ENCODE measurements around the gene CBFA2T3.

CBFA2T3 gene

DNA sequence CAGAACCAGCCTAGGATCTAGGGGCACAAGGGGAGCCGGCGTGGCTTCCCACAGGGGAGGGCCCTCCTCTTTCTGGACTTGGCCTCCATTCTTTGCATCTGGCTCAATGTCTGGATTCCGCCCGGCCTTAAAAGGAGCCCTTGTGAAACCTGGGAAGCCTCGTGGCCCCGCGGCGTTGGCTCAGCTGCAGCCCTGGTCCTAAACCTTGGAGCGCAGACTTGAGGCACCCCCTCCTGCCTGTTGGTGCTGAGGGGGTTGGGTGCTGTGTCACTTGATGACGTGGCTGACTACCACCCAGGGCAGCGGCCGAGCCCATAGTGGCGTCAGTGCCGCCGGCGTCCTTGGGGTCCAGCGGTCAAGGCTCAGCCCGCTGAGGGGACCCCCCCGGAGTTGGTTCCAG lies 115.6 kb downstream of the CBFA2T3 start:
- Histone ChIP-seq H3K4me2 (ENCODE audit: insufficient read depth, low read length) (no peak overlapping the region), H3K79me2 (ENCODE audit: insufficient read depth, low read length) (peaks cover 19% of the 10 kb centered on the region), H3K27me3 (ENCODE audit: insufficient read depth, low read length, poor library complexity) (no peaks in the 10 kb centered on the region), H3K4me1 (ENCODE audit: insufficient read depth, low read length) (peaks cover 15% of the 10 kb centered on the region), H3K9me3 (ENCODE audit: insufficient read depth, low read length, severe bottlenecking) (no peaks in the 10 kb centered on the region), H2AFZ (ENCODE audit: low read depth, low read length) (no peak overlapping the region), H3K27ac (ENCODE audit: low read length) (no peak overlapping the region), H3K36me3 (ENCODE audit: insufficient read depth, low read length) (peaks cover 39% of the 10 kb centered on the region), H3K9ac (ENCODE audit: low read depth, low read length) (no peak overlapping the region), H3K4me3 (ENCODE audit: low read depth in 1 of 2, low read length in 2 of 2) (no peak overlapping the region), H4K20me1 (ENCODE audit: insufficient read depth, low read length) (no peaks in the 10 kb centered on the region)
- ATAC-seq (ENCODE audit: insufficient read depth, low read depth) (no peak), DNase-seq (no peak)
- no peak for TF ChIP-seq EZH2 (IDR thresholded peaks at IDR 0.05; ENCODE audit: borderline replicate concordance, low read depth, low read length, severe bottlenecking)
- TF ChIP-seq, protein P1, sequence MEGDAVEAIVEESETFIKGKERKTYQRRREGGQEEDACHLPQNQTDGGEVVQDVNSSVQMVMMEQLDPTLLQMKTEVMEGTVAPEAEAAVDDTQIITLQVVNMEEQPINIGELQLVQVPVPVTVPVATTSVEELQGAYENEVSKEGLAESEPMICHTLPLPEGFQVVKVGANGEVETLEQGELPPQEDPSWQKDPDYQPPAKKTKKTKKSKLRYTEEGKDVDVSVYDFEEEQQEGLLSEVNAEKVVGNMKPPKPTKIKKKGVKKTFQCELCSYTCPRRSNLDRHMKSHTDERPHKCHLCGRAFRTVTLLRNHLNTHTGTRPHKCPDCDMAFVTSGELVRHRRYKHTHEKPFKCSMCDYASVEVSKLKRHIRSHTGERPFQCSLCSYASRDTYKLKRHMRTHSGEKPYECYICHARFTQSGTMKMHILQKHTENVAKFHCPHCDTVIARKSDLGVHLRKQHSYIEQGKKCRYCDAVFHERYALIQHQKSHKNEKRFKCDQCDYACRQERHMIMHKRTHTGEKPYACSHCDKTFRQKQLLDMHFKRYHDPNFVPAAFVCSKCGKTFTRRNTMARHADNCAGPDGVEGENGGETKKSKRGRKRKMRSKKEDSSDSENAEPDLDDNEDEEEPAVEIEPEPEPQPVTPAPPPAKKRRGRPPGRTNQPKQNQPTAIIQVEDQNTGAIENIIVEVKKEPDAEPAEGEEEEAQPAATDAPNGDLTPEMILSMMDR (IDR thresholded peaks at IDR 0.05; ENCODE audit: borderline replicate concordance, extremely low read depth, low read length, poor library complexity, severe bottlenecking) = no peak

DNA sequence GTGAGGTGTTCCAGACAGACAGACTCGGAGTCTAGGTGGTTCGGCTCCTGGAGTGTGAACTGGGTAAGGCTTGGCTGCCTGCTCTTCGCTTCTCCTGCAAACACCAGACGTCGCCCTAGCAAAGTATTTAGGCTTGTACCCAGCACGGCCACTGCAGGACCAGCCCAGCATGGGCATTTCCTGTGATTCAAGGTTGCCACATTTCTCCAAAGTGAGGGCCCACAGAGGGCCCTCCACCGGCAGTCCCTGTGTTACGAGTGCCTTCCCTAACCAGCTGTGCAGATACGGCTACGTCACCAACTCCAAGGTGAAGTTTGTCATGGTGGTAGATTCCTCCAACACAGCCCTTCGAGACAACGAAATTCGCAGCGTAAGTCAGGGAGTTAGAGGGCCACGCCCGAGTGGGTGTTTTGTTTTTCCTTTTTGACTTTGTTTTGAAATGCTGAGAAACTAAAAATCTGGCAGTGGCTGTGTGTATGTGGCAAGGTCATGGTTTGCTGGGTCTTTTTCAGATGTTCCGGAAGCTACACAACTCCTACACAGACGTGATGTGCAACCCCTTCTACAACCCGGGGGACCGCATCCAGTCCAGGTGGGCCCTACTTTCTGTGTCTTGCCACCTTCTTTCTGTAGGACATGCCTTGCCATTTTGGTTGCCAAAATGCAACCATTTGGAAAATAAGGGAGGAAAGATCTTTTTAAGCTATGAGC lies 117.5 kb downstream of the CBFA2T3 start:
- H3K9me3 ChIP-seq (ENCODE audit: insufficient read depth, low read length, severe bottlenecking) = no peaks in the 10 kb centered on the region
- no peak overlapping the region for H3K4me3 ChIP-seq (ENCODE audit: low read depth in 1 of 2, low read length in 2 of 2)
- peaks cover 24% of the 10 kb centered on the region for H3K79me2 ChIP-seq (ENCODE audit: insufficient read depth, low read length)
- H3K4me1 ChIP-seq (ENCODE audit: insufficient read depth, low read length) = peaks cover 24% of the 10 kb centered on the region
- peaks cover 2% of the 10 kb centered on the region; the same call in 1 of the 2 replicates for H4K20me1 ChIP-seq (ENCODE audit: insufficient read depth, low read length)
- no peak overlapping the region for H2AFZ ChIP-seq (ENCODE audit: low read depth, low read length)
- peaks cover 39% of the 10 kb centered on the region for H3K36me3 ChIP-seq (ENCODE audit: insufficient read depth, low read length)
- H3K27ac ChIP-seq (ENCODE audit: low read length) = no peak overlapping the region
- TF ChIP-seq, protein P1 (IDR thresholded peaks at IDR 0.05; ENCODE audit: borderline replicate concordance, extremely low read depth, low read length, poor library complexity, severe bottlenecking) = no peak
- no peak for TF ChIP-seq EZH2 (IDR thresholded peaks at IDR 0.05; ENCODE audit: borderline replicate concordance, low read depth, low read length, severe bottlenecking)
- H3K4me2 ChIP-seq (ENCODE audit: insufficient read depth, low read length) = no peak overlapping the region
- no peak overlapping the region for H3K9ac ChIP-seq (ENCODE audit: low read depth, low read length)
- H3K27me3 ChIP-seq (ENCODE audit: insufficient read depth, low read length, poor library complexity) = no peaks in the 10 kb centered on the region
- no peak for DNase-seq
- ATAC-seq (ENCODE audit: insufficient read depth, low read depth) = no peak

DNA sequence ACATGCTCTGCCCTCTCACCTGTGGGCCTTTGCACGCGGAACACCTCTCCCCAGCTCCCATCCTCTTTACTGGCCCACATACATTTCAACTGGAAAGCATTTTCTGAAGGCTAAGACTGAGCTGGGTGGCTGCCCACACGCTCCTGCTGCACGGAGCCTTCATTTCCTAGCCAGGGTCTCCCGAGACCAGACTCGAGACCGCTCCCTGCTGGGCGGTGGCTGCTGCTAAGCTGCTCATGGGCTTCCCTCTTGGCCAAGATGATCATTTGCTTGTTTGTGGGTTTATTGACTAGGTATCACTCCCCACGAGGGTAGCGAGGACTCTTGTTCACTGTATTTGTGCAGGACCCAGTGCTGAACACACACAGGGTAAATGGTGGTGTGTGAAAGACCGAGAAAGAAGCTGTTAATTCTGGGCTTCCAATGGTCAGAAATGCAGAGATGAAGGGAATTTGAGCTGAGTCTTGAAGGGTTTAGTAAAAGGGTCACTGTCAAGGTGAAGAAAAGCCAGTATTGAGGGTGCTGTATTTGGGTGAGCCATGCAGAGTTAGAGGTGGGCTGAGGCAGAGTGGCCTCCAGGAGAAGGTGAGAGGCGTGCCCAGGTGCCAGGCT lies 119.2 kb downstream of the CBFA2T3 start:
- Histone ChIP-seq H3K27ac (ENCODE audit: low read length) (peak overlapping the region; percentile 70), H3K4me2 (ENCODE audit: insufficient read depth, low read length) (peak overlapping the region; percentile 88), H4K20me1 (ENCODE audit: insufficient read depth, low read length) (peaks cover 12% of the 10 kb centered on the region), H3K9ac (ENCODE audit: low read depth, low read length) (peak overlapping the region; percentile 76), H3K27me3 (ENCODE audit: insufficient read depth, low read length, poor library complexity) (no peaks in the 10 kb centered on the region), H3K4me1 (ENCODE audit: insufficient read depth, low read length) (peaks cover 24% of the 10 kb centered on the region), H2AFZ (ENCODE audit: low read depth, low read length) (peak overlapping the region; percentile 97), H3K79me2 (ENCODE audit: insufficient read depth, low read length) (peaks cover 24% of the 10 kb centered on the region), H3K36me3 (ENCODE audit: insufficient read depth, low read length) (peaks cover 38% of the 10 kb centered on the region), H3K4me3 (ENCODE audit: low read depth in 1 of 2, low read length in 2 of 2) (peak overlapping the region; percentile 58 to 87; a peak in 3 of 4 replicates), H3K9me3 (ENCODE audit: insufficient read depth, low read length, severe bottlenecking) (no peaks in the 10 kb centered on the region)
- TF ChIP-seq EZH2 (IDR thresholded peaks at IDR 0.05; ENCODE audit: borderline replicate concordance, low read depth, low read length, severe bottlenecking) = no peak
- TF ChIP-seq, protein P1 (IDR thresholded peaks at IDR 0.05; ENCODE audit: borderline replicate concordance, extremely low read depth, low read length, poor library complexity, severe bottlenecking) = peak; percentile 81
- DNase-seq = peak; percentile 75
- ATAC-seq (ENCODE audit: insufficient read depth, low read depth) = peak; percentile 74

Measured in DND-41 (cell line).